Tibial artery (tissue), 4 donors: ENCODE data around the gene MAN1C1.

ENCODE experiments used
- DNase-seq, 2 donors: peaks; one replicate each; pipeline ENCODE4 v3.0.0-alpha.2; 2019
- H3K27ac ChIP-seq, 2 donors: fragments of 200-600 bp; sonication (generic) in 1 of 2; 1 replicate in 1 of 2; 2 replicates in 1 of 2; pipeline ENCODE4 v1.5.1; 2018 to 2019; ENCODE audit warnings: mild to moderate bottlenecking in 1 of 2
- H3K27me3 ChIP-seq, 2 donors: fragments of 200-600 bp; sonication (generic) in 1 of 2; one replicate each; pipeline versions ENCODE4 v1.5.1 to v1.6.0; 2016 to 2019
- H3K36me3 ChIP-seq, 3 donors: fragments of 200-600 bp; sonication (generic) in 2 of 3; one replicate each; pipeline ENCODE4 v1.5.1; 2016 to 2019; ENCODE audit warnings: mild to moderate bottlenecking in 2 of 3
- H3K4me1 ChIP-seq, 4 donors: fragments of 200-600 bp; sonication (generic) in 2 of 4; 1 replicate in 3 of 4; 2 replicates in 1 of 4; pipeline ENCODE4 v1.5.1; 2016 to 2019
- H3K4me3 ChIP-seq, 2 donors: fragments of 200-600 bp; sonication (generic) in 1 of 2; 1 replicate in 1 of 2; 2 replicates in 1 of 2; pipeline ENCODE4 v1.5.1; 2018 to 2019; ENCODE audit warnings: mild to moderate bottlenecking in 2 of 2
- H3K9me3 ChIP-seq, 3 donors: fragments of 200-600 bp; sonication (generic) in 1 of 3; one replicate each; pipeline ENCODE4 v1.5.1; 2016 to 2019
- CTCF ChIP-seq, 2 experiments: fragments of 200-600 bp in 1 of 2; fragments of 450-650 bp in 1 of 2; IDR thresholded peaks; one replicate each; pipeline ENCODE4 v1.5.1; 2017 to 2019; ENCODE audit warnings: antibody characterized with exemption in 2 of 2, mild to moderate bottlenecking in 1 of 2, moderate library complexity in 1 of 2
- intact Hi-C: fragments of 100-400 bp; cut with DNase I; formaldehyde crosslinking; loops from one replicate; pipeline ENCODE4 v1.15.0; 2023; ENCODE audit warnings: low total_unique reads

MAN1C1 gene

GRCh38 chr1:25680701-25681100 lies 64.1 kb downstream of the MAN1C1 start:
- no peak for DNase-seq

GRCh38 chr1:25682059-25682601 lies 65.5 kb downstream of the MAN1C1 start:
- Histone ChIP-seq H3K4me1 (peaks cover 0 to 17% (median 9%) of the 10 kb centered on the region in 4 donors), H3K9me3 (no peaks in the 10 kb centered on the region), H3K27ac (no peak overlapping the region), H3K27me3 (no peaks in the 10 kb centered on the region), H3K4me3 (no peak overlapping the region), H3K36me3 (no peaks in the 10 kb centered on the region)
- TF ChIP-seq CTCF (IDR thresholded peaks at IDR 0.05): no peak
- DNase-seq: no peak
- intact Hi-C loops: no loop called here

More at GRCh38 chr1:25680701-25681100, 64.1 kb downstream of the MAN1C1 start:
- Histone ChIP-seq H3K27ac (no peak overlapping the region), H3K4me3 (no peak overlapping the region), H3K4me1 (peaks cover 0 to 14% (median 9%) of the 10 kb centered on the region in 4 donors), H3K27me3 (no peaks in the 10 kb centered on the region), H3K9me3 (no peaks in the 10 kb centered on the region), H3K36me3 (no peaks in the 10 kb centered on the region)
- no peak for TF ChIP-seq CTCF (IDR thresholded peaks at IDR 0.05)
- intact Hi-C loops: no loop called here

GRCh38 chr1:25683177-25683576 lies 66.6 kb downstream of the MAN1C1 start:
- no peak overlapping the region for H3K27ac ChIP-seq
- no peaks in the 10 kb centered on the region for H3K27me3 ChIP-seq
- TF ChIP-seq CTCF (IDR thresholded peaks at IDR 0.05): no peak
- DNase-seq: no peak
- no peak overlapping the region for H3K4me3 ChIP-seq
- H3K36me3 ChIP-seq: no peaks in the 10 kb centered on the region
- peaks cover 0 to 27% (median 12%) of the 10 kb centered on the region in 4 donors for H3K4me1 ChIP-seq
- intact Hi-C loops: no loop called here
- no peaks in the 10 kb centered on the region for H3K9me3 ChIP-seq

GRCh38 chr1:25683731-25684130 lies 67.1 kb downstream of the MAN1C1 start:
- intact Hi-C loops: no loop called here
- no peak for DNase-seq
- Histone ChIP-seq H3K4me1 (peaks cover 0 to 33% (median 17%) of the 10 kb centered on the region in 4 donors), H3K36me3 (no peaks in the 10 kb centered on the region), H3K4me3 (no peak overlapping the region), H3K27me3 (no peaks in the 10 kb centered on the region), H3K27ac (no peak overlapping the region), H3K9me3 (no peaks in the 10 kb centered on the region)
- TF ChIP-seq CTCF (IDR thresholded peaks at IDR 0.05): no peak

GRCh38 chr1:25684216-25684965 lies 67.8 kb downstream of the MAN1C1 start:
- no peak for TF ChIP-seq CTCF (IDR thresholded peaks at IDR 0.05)
- intact Hi-C loops: no loop called here
- no peaks in the 10 kb centered on the region for H3K36me3 ChIP-seq
- peak; percentile 51 to 83 for DNase-seq
- H3K27ac ChIP-seq: no peak overlapping the region
- peaks cover 0 to 40% (median 21%) of the 10 kb centered on the region in 4 donors for H3K4me1 ChIP-seq
- no peak overlapping the region for H3K4me3 ChIP-seq
- H3K27me3 ChIP-seq: no peaks in the 10 kb centered on the region
- H3K9me3 ChIP-seq: no peaks in the 10 kb centered on the region
